Measurements from ENCODE around the gene SHMT2.

The SHMT2 gene

GRCh38 chr12:57229046-57229633 lies 371 bp upstream of the SHMT2 start:
- no peak for DNase-seq

GRCh38 chr12:57230381-57231155 lies 1.1 kb downstream of the SHMT2 start:
- DNase-seq, result no peak

GRCh38 chr12:57231276-57232021 lies 1.9 kb downstream of the SHMT2 start:
- no peak for DNase-seq

GRCh38 chr12:57232156-57232756 lies 2.7 kb downstream of the SHMT2 start:
- DNase-seq, result no peak

GRCh38 chr12:57233357-57234232 lies 4.1 kb downstream of the SHMT2 start:
- no peak for DNase-seq

- DNase-seq, result no peak
Measured at GRCh38 chr12:57234233-57234570, 4.7 kb downstream of the SHMT2 start.

- DNase-seq, result no peak
Measured at GRCh38 chr12:57234571-57235016, 5.1 kb downstream of the SHMT2 start.

GRCh38 chr12:57235017-57235727 lies 5.7 kb downstream of the SHMT2 start:
- DNase-seq, result peak; percentile 85

GRCh38 chr12:57235728-57236131 lies 6.2 kb downstream of the SHMT2 start:
- no peak for DNase-seq

GRCh38 chr12:57236201-57236924 lies 6.9 kb downstream of the SHMT2 start:
- no peak for DNase-seq

GRCh38 chr12:57236925-57237595 lies 7.5 kb downstream of the SHMT2 start:
- peak; percentile 79 for DNase-seq

GRCh38 chr12:57237596-57237931 lies 8.1 kb downstream of the SHMT2 start:
- no peak for DNase-seq

GRCh38 chr12:57237932-57238853 lies 8.7 kb downstream of the SHMT2 start:
- peak; percentile 42 for DNase-seq

- DNase-seq, result peak; percentile 92
Measured at GRCh38 chr12:57238854-57239554, 9.5 kb downstream of the SHMT2 start.

GRCh38 chr12:57239587-57240065 lies 10.1 kb downstream of the SHMT2 start:
- no peak for DNase-seq

- DNase-seq, result peak; percentile 59
Measured at GRCh38 chr12:57240066-57240921, 10.8 kb downstream of the SHMT2 start.

GRCh38 chr12:57240926-57241401 lies 11.5 kb downstream of the SHMT2 start:
- no peak for DNase-seq
